HG02938 (cell line): Measurements from ENCODE around the gene DYNC2H1.

Source experiments
- ATAC-seq: cut with Tn5 transposase; IDR thresholded peaks from one replicate; pipeline ENCODE4 v1.9.1; 2021; ENCODE audit warnings: mild to moderate bottlenecking, moderate library complexity; ENCODE audit not compliant: unreplicated experiment

DYNC2H1 gene

DNA sequence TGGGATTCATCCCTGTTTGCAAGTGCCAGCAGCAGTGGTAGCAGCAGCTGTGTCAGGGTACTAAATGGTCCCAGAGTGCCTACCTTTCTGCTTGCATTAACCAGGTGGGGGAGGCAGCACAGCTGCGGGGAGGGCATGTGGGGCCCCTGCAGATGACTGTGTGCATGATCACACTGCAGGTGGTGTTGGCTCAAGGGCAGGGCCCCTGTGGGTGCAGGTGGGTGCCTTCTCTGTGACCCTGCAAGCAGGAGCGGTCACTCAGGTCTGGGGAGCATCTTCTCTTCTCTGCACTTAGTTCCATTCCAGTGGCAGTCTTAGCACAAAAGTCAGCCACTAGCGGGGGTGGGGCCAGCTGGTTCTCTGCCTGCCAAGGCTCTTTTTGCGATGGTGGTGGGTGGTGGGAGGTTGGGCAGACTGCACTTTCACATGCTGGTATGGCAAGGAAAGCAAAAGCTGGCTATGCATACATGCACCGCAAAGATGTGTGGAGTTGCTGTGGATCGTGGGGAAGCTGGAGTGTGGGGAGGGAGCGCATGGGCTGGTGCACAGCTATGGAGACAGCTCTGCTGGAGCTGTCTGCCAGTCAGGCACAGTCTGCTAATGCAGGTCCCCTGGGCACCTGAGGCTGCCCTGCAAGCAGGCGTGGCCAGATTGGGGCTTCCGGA, 157.1 kb downstream of the DYNC2H1 start:
- ATAC-seq, result no peak

GRCh38 chr11:103272876-103273275, 163.7 kb downstream of the DYNC2H1 start:
- ATAC-seq, result no peak

- ATAC-seq, result no peak
Measured at GRCh38 chr11:103274025-103274424, 164.8 kb downstream of the DYNC2H1 start.

GRCh38 chr11:103279821-103280220, 170.6 kb downstream of the DYNC2H1 start:
- no peak for ATAC-seq

DNA sequence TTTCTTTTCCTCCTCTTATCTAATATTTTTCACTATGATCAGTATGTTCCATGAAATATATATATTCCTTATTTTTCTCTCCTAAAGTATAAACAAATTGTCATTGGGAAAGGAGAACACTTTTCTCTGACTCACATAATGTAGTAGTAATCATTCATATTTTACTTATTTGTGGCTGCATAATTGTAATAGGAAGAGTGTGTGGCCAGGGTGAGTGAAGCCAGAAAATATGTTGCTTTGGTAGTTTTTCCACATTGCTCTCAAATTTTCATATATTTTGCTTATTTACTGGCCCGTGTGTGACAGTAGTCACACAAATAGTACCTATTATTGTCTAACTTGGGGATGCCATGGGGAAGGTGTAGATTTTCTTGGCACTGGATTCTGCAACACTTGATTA, 172.1 kb downstream of the DYNC2H1 start:
- ATAC-seq, result no peak

DNA sequence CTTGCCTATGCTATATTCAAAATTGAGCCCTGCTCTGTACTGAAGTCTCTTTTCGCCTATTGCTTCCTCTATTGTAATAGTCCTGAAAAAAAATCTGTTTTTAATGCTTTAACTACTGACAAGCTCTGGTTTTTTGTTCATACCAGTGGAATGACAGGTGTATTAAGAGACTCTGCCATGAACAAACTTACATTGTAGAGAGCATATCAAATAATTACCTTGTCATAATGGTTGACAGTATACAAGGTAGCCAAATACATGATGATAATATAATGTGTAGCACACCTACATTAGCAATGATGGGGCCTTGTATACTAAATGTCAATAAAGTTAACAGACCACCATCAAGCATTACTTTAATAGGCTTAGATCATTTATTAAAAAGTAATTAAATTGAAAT, 175.0 kb downstream of the DYNC2H1 start:
- ATAC-seq, result no peak

DNA sequence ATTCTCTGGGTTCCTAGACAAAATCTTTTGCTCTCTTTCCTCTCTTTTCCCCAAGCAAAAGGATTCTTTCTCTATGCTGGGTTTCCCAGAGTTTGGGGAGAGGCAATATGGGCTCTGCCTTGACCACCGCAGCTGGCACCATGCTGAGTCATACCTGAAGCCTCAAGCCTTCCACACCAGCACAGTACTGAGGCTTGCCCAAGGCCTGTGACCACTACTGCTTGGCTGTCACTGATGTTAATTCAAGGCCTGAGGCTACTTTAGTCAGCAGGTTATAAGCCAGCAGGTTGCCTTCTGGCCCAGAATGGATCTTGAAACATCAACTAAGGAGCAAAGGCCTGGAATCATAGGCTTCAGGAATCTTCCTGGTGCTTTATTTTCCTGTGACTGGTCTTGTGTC, 185.3 kb downstream of the DYNC2H1 start:
- no peak for ATAC-seq

GRCh38 chr11:103295704-103296103, 186.5 kb downstream of the DYNC2H1 start:
- no peak for ATAC-seq

DNA sequence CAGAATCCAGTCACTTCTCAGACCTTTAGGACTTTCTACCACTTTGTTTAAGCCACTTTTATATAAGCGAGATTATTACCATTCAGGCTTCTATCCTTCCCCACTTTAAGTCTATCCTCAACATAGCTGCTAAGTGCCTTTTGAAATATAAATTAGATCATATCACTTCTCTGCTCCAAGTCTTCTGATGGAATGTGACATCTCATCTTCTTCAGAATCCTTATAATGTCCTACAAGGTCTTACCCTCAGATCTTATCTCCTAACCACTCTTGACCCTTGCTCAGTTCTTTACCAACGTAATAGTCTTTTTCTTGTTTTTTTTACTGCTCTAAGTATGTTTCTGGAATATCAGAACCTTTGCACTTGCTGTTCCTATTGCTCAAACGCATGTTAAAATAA, 188.7 kb downstream of the DYNC2H1 start:
- no peak for ATAC-seq

- ATAC-seq, result no peak
Measured at GRCh38 chr11:103315248-103315647, 206.0 kb downstream of the DYNC2H1 start.

- ATAC-seq, result no peak
Measured at GRCh38 chr11:103317118-103317517, 207.9 kb downstream of the DYNC2H1 start.

DNA sequence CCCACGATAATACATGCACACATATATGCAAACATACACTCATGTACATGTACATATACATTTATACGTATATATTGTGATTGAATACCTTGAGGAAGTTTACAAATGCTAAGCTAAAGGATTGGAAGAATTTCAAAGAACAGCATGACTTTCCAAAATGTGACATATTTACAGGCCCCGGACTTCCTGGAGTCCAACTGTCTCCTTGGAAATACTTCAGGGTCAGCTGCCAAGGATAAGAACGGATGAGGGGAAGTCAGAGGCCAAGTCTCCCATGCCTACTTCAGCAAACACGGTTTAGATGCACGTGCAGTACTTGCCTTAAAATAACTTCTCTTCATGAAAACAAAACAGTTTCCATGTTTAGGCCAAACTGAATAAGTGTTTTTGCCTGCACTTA, 213.6 kb downstream of the DYNC2H1 start:
- ATAC-seq, result no peak

GRCh38 chr11:103325686-103326069, 216.5 kb downstream of the DYNC2H1 start:
- ATAC-seq, result no peak

DNA sequence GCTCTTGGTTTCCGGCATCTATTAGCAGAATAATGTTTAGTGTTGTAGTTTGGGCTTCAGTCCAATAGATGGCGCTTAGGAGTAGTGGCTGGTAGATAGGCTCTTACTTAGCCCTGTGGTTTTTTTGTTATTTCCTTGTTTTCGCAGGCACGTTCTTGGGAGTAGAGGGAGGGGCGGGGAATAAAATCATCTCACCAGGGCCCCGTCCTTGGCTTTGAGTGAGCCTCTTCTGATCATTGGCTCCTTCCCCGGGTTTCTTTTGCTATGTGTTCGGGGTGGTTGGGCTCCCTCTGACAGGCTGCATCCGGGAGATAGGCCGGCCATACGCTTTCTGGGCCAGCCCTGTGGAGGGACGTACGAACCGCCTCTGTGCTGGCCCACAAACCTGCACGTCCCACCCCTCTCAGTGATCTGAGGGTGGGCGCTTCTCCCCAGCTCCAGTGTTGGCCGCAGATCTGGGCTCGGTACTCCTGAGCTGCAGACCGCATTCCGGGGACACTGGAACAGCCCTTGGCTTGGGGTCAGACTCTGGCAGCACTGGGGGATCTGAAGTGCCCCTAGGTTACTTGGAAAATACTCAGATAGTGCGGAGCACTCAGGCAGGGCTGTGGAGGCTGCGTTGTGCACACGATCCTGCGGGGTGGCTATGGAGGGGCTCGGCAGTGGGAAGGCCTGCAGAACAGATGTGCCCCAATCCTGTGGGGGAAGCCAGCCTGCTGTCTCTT, 217.0 kb downstream of the DYNC2H1 start:
- ATAC-seq, result peak; percentile 98

GRCh38 chr11:103327721-103328120, 218.5 kb downstream of the DYNC2H1 start:
- no peak for ATAC-seq

DNA sequence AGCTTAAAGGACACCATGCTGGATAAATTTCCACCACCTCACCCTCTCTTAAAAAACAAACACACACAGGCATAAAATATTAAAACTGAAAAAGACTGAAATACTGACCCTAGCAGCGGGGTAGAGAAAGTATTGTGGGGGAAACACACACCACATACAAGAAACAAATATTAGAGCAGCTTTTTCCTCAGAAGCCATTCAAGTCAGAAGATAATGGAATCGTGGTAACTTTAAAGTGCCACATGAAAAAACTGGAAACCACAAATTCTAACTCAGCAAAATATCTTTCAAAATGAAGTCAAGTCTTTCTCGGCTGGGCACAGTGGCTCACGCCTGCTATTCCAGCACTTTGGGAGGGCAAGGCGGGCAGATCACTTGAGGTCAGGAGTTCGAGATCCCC, 223.2 kb downstream of the DYNC2H1 start:
- ATAC-seq, result no peak

DNA sequence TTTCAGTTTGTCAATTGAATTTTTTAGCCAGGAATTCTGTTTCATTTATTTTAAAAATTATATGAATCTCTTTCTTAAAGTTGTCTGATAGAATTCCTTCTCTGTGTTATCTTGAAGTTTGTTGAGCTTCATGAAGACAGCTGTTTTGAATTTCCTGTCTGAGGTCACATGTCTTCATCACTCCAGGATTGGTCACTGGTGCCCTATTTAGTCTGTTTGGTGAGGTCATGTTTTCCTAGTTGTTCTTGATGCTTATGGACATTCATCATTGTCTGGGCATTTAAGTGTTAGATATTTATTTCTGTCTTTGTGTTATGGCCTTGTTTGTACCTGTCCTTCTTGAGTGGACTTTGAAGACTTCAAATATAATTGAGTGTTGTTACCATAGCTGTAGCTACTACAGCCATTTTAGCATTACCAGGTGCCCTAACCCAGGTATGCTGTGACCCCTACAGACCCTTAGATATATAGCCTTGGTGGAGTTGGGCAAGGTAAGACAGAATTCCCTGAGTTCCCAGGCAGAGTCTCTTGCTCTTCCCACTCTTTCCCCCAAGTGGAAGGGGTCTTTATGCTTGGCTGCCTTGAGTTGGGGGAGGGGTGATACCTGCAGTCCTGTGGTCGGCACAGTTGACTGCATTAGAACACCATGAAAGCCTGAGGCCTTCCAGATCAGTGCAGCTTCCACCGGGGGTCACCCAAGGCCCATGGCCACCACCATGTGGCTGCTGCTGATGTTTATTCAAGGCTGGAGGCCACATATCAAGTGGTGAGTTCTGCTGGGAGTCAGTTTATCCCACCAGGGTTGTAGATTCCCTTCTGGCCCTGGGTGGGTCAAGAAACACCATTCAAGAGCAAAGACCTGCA, 229.6 kb downstream of the DYNC2H1 start:
- no peak for ATAC-seq

- ATAC-seq, result no peak
Measured at GRCh38 chr11:103339485-103339857, 230.2 kb downstream of the DYNC2H1 start.

DNA sequence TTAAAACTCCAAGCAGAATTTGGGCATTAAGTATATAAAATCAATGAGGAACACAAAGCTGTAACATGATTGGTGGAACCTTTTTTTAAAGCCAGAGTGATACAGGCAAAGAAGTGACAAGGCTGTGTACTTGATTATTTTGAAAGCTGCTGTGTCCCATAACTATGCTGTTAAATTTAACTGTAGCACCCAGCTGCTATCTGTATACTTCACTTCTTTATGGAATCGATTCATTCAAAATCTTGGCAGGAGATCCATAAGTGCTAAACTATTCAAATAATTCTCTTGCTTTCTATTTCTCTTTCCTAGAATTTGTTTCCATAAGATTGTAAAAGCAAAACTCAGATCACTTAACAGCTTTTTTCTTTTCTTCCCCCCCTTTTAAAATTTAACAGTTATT, 231.7 kb downstream of the DYNC2H1 start:
- ATAC-seq, result no peak

DNA sequence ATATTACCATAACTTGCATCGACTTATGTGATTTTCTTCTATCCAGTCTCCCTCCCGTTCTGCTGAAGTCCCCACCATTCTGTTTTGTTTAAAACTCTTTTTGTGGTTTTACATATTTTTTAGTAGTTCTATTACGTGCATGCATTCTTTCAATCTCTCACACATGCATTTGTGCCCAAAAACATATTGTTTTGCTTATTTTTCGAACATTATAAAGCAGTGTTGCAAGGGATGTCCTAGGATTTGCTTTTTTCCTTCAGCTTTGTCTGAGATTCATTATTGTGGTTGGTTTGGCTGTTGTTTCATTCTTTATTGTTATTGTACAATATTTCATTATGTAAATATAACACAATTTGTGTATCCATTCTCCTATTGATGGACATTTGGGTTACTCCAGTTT, 235.7 kb downstream of the DYNC2H1 start:
- no peak for ATAC-seq

GRCh38 chr11:103349595-103349994, 240.4 kb downstream of the DYNC2H1 start:
- ATAC-seq, result no peak

DNA sequence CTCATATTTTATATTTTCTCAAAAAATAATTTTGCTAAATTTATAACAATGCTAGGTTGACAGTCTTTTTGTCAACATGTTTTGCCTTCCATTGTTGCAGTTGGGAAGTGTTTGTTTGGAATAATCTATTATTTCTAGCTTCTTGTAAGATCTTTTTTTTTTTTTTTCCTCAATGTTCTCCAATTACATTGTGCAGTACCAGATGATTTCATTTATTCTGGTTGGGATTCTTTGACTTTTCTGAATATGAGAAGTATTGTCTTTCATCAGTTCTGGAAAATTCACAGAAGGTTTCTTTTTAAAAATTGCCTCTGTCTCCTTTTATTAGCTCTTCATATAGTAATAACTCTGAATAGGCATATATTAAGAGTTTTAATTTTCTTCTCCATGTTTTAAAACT, 245.4 kb downstream of the DYNC2H1 start:
- ATAC-seq, result no peak
